Fibroblast of the aortic adventitia (primary cell): ENCODE data around the gene PHIP. TPM values are rescaled to one million over a fixed set of nuclear protein-coding genes. Genes with fewer than 3 reads are reported as not detected.

ENCODE experiments used
- DNase-seq: peaks from one replicate; pipeline ENCODE4 v3.0.0-alpha.2; 2010; ENCODE audit warnings: low read depth
- H3K4me3 ChIP-seq: 2 replicates; pipeline ENCODE4 v1.5.1; 2011; ENCODE audit warnings: low read depth, mild to moderate bottlenecking, control low read depth, low read length, moderate library complexity
- CTCF ChIP-seq: IDR thresholded peaks from 2 replicates; pipeline ENCODE4 v1.5.1; 2011; ENCODE audit warnings: mild to moderate bottlenecking, low read length, control low read depth, inconsistent platforms; ENCODE audit not compliant: insufficient read depth
- total RNA-seq: library from RNA; depleted of rRNA; stranded (reverse); fragments of >200 nt; gene quantifications from 2 replicates; pipeline ENCODE4 v1.2.3, GENCODE V29; 2012; ENCODE audit warnings: low replicate concordance

The PHIP gene
- total RNA-seq, result 30.1 and 34.3 TPM in 2 replicates

- peak; percentile 97 for DNase-seq
- peak within 1 kb of the TSS; percentile 84 for H3K4me3 ChIP-seq
- TF ChIP-seq CTCF, result no peak
Observed at GRCh38 chr6:79078075-79078969, at the start of gene PHIP. Gene PHIP, minus strand, starts transcription at chr6:79078254. Its CDS starts 186 bp downstream, at chr6:79078068.

GRCh38 chr6:79127660-79128059 lies 49.6 kb upstream of the PHIP start:
- no peak overlapping the region for H3K4me3 ChIP-seq
- no peak for DNase-seq
- TF ChIP-seq CTCF, result no peak

- TF ChIP-seq CTCF, result no peak
- DNase-seq, result no peak
- H3K4me3 ChIP-seq, result no peak overlapping the region
Observed at GRCh38 chr6:79119217-79119616, 41.2 kb upstream of the PHIP start.

- DNase-seq, result peak; percentile 4
- no peak overlapping the region for H3K4me3 ChIP-seq
- no peak for TF ChIP-seq CTCF
Observed at GRCh38 chr6:79117752-79118151, 39.7 kb upstream of the PHIP start.

GRCh38 chr6:79115553-79116182 lies 37.6 kb upstream of the PHIP start:
- no peak for TF ChIP-seq CTCF
- no peak overlapping the region for H3K4me3 ChIP-seq
- no peak for DNase-seq

- DNase-seq, result no peak
- no peak for TF ChIP-seq CTCF
- H3K4me3 ChIP-seq, result no peak overlapping the region
Observed at GRCh38 chr6:79111549-79111948, 33.5 kb upstream of the PHIP start.
